ENCODE data around the gene CD14.
"Not testable (repeated sequence)": the region's sequence is repeated elsewhere in the genome, so short reads cannot be mapped to it uniquely, and the experiment has no call there.

DNA sequence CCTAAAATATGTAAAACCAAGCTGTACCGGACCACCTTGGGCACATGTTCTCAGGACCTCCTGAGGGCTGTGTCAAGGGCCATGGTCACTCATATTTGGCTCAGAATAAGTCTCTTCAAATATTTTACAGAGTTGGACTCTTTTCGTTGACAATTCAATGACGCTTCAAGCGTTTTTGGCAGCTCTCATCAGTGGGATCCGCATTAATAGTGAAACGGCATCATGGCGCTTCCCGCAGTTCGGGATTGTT lies 5.8 kb upstream of the CD14 start:
- TF ChIP-seq, protein P1, sequence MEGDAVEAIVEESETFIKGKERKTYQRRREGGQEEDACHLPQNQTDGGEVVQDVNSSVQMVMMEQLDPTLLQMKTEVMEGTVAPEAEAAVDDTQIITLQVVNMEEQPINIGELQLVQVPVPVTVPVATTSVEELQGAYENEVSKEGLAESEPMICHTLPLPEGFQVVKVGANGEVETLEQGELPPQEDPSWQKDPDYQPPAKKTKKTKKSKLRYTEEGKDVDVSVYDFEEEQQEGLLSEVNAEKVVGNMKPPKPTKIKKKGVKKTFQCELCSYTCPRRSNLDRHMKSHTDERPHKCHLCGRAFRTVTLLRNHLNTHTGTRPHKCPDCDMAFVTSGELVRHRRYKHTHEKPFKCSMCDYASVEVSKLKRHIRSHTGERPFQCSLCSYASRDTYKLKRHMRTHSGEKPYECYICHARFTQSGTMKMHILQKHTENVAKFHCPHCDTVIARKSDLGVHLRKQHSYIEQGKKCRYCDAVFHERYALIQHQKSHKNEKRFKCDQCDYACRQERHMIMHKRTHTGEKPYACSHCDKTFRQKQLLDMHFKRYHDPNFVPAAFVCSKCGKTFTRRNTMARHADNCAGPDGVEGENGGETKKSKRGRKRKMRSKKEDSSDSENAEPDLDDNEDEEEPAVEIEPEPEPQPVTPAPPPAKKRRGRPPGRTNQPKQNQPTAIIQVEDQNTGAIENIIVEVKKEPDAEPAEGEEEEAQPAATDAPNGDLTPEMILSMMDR (IDR thresholded peaks at IDR 0.05; ENCODE audit: poor library complexity): not testable (repeated sequence)
- TF ChIP-seq EZH2 (IDR thresholded peaks at IDR 0.05; ENCODE audit: borderline replicate concordance): not testable (repeated sequence)
